Mesenchymal stem cell (in vitro differentiated cells and primary cell): ENCODE measurements around the gene SH3BGRL3.

Experiments used
- DNase-seq: peaks from one replicate; pipeline ENCODE4 v3.0.0-alpha.2; 2013
- H2AFZ ChIP-seq: one replicate; pipeline ENCODE4 v1.6.1; 2013; ENCODE audit warnings: low read depth, mild to moderate bottlenecking, control low read depth, inconsistent platforms, low read length, moderate library complexity
- H2AK5ac ChIP-seq: 2 replicates; pipeline ENCODE4 v1.6.1; 2013; ENCODE audit warnings: low read length, moderate library complexity, mild to moderate bottlenecking, inconsistent platforms; ENCODE audit not compliant: severe bottlenecking
- H2BK120ac ChIP-seq: one replicate; pipeline ENCODE4 v1.6.1; 2013; ENCODE audit warnings: low read depth, mild to moderate bottlenecking, inconsistent platforms, low read length, moderate library complexity
- H2BK12ac ChIP-seq, 2 experiments: one replicate each; pipeline ENCODE4 v1.6.1; 2013; ENCODE audit warnings: inconsistent platforms in 2 of 2, low read length in 2 of 2, mild to moderate bottlenecking in 2 of 2, moderate library complexity in 2 of 2, control low read depth in 1 of 2
- H2BK15ac ChIP-seq: one replicate; pipeline ENCODE4 v1.6.1; 2013; ENCODE audit warnings: mild to moderate bottlenecking, low read depth, inconsistent platforms; ENCODE audit not compliant: poor library complexity, severe bottlenecking
- H2BK5ac ChIP-seq: 2 replicates; pipeline ENCODE4 v1.6.1; 2013; ENCODE audit warnings: low read depth, mild to moderate bottlenecking, low read length, control low read depth, inconsistent platforms; ENCODE audit not compliant: poor library complexity, severe bottlenecking
- H3K14ac ChIP-seq, 2 experiments: one replicate each; pipeline ENCODE4 v1.6.1; 2013; ENCODE audit warnings: inconsistent platforms in 2 of 2, low read length in 2 of 2, control low read depth in 1 of 2, mild to moderate bottlenecking in 1 of 2, moderate library complexity in 1 of 2
- H3K18ac ChIP-seq, 2 experiments: one replicate each; pipeline ENCODE4 v1.6.1; 2013; ENCODE audit warnings: inconsistent platforms in 2 of 2, low read length in 2 of 2, control low read depth in 1 of 2, low read depth in 1 of 2, mild to moderate bottlenecking in 1 of 2
- H3K23ac ChIP-seq, 2 experiments: one replicate each; pipeline ENCODE4 v1.6.1; 2013; ENCODE audit warnings: inconsistent platforms in 2 of 2, low read length in 2 of 2, mild to moderate bottlenecking in 2 of 2, moderate library complexity in 2 of 2, control low read depth in 1 of 2
- H3K27ac ChIP-seq: 2 replicates; pipeline ENCODE4 v1.5.1; 2013; ENCODE audit warnings: mild to moderate bottlenecking, moderate library complexity, low read length, control low read depth, inconsistent platforms; ENCODE audit not compliant: poor library complexity, severe bottlenecking
- H3K27me3 ChIP-seq, 2 experiments: 2 replicates each; pipeline versions ENCODE4 v1.6.1 to v1.7.0; 2013; ENCODE audit warnings: low read length in 2 of 2, mild to moderate bottlenecking in 2 of 2, moderate library complexity in 2 of 2, control low read depth in 1 of 2, inconsistent platforms in 1 of 2; ENCODE audit not compliant: control insufficient read depth in 1 of 2, insufficient read depth in 1 of 2
- H3K36me3 ChIP-seq, 2 experiments: 2 replicates each; pipeline versions ENCODE4 v1.6.1 to v1.7.0; 2013; ENCODE audit warnings: low read length in 2 of 2, control low read depth in 1 of 2, inconsistent platforms in 1 of 2, low read depth in 1 of 2, mild to moderate bottlenecking in 1 of 2; ENCODE audit not compliant: insufficient read depth in 2 of 2, control insufficient read depth in 1 of 2
- H3K4ac ChIP-seq, 2 experiments: one replicate each; pipeline ENCODE4 v1.6.1; 2013; ENCODE audit warnings: inconsistent platforms in 2 of 2, low read length in 2 of 2, mild to moderate bottlenecking in 2 of 2, moderate library complexity in 2 of 2, control low read depth in 1 of 2, low read depth in 1 of 2
- H3K4me1 ChIP-seq: 2 replicates; pipeline ENCODE4 v1.6.1; 2013; ENCODE audit warnings: low read depth, low read length, control low read depth; ENCODE audit not compliant: control insufficient read depth, insufficient read depth
- H3K4me2 ChIP-seq: 2 replicates; pipeline ENCODE4 v1.6.1; 2013; ENCODE audit warnings: low read length, mild to moderate bottlenecking, inconsistent platforms; ENCODE audit not compliant: poor library complexity, severe bottlenecking
- H3K4me3 ChIP-seq, 2 experiments: 2 replicates each; pipeline versions ENCODE4 v1.5.1 to v1.7.0; 2013; ENCODE audit warnings: low read length in 2 of 2, mild to moderate bottlenecking in 2 of 2, control low read depth in 1 of 2, low read depth in 1 of 2; ENCODE audit not compliant: insufficient read depth in 1 of 2
- H3K79me1 ChIP-seq: replicated peaks from 2 replicates; pipeline ENCODE4 v1.6.1; 2013; ENCODE audit warnings: mild to moderate bottlenecking, control low read depth, low read length, inconsistent platforms; ENCODE audit not compliant: poor library complexity, severe bottlenecking
- H3K9ac ChIP-seq: 2 replicates; pipeline ENCODE4 v1.7.0; 2013; ENCODE audit warnings: mild to moderate bottlenecking, low read length, moderate library complexity
- H3K9me3 ChIP-seq: 2 replicates; pipeline ENCODE4 v1.7.0; 2013; ENCODE audit warnings: mild to moderate bottlenecking, low read length; ENCODE audit not compliant: control insufficient read depth
- H4K8ac ChIP-seq: one replicate; pipeline ENCODE4 v1.6.1; 2013; ENCODE audit warnings: inconsistent platforms, mild to moderate bottlenecking, low read length, moderate library complexity
- H4K91ac ChIP-seq: one replicate; pipeline ENCODE4 v1.6.1; 2013; ENCODE audit warnings: mild to moderate bottlenecking, low read length, inconsistent platforms
- WGBS: methylation state at CpG from one replicate; pipeline ENCODE4 v1.1.7; 2013; ENCODE audit warnings: mixed read lengths; 5-methylcytosine and 5-hydroxymethylcytosine counted together

The SH3BGRL3 gene

GRCh38 chr1:26277719-26278118 lies 2.2 kb upstream of the SH3BGRL3 start:
- Histone ChIP-seq H3K9ac (peak overlapping the region; percentile 84), H4K91ac (no peak overlapping the region), H3K4me1 (peaks cover 39% of the 10 kb centered on the region), H3K36me3 (peaks cover 29 to 30% of the 10 kb centered on the region in 2 experiments), H3K4ac (peak overlapping the region; percentile 25 to 26), H2BK12ac (peak overlapping the region; percentile 14 to 37), H3K4me2 (no peak overlapping the region), H3K9me3 (no peaks in the 10 kb centered on the region), H3K27ac (no peak overlapping the region), H2AK5ac (peak overlapping the region; percentile 34), H2BK120ac (no peak overlapping the region), H4K8ac (no peak overlapping the region), H3K4me3 (no peak overlapping the region), H2AFZ (no peak overlapping the region), H3K18ac (peak overlapping the region; percentile 13 to 53), H3K23ac (no peak overlapping the region), H2BK15ac (peak overlapping the region; percentile 26), H3K27me3 (no peaks in the 10 kb centered on the region), H3K79me1 (peaks cover 13% of the 10 kb centered on the region), H2BK5ac (no peak overlapping the region), H3K14ac (no peak overlapping the region)
- DNase-seq, result no peak
- 78% methylated on average over 1 of the region's 1 CpG for WGBS

GRCh38 chr1:26278303-26278702 lies 1.6 kb upstream of the SH3BGRL3 start:
- Histone ChIP-seq H2BK12ac (no peak overlapping the region), H3K18ac (no peak overlapping the region), H3K4me2 (no peak overlapping the region), H3K23ac (no peak overlapping the region), H3K27ac (no peak overlapping the region), H3K79me1 (peaks cover 14% of the 10 kb centered on the region), H4K91ac (no peak overlapping the region), H2BK120ac (no peak overlapping the region), H2BK15ac (no peak overlapping the region), H3K9ac (peak overlapping the region; percentile 84), H3K4me1 (peaks cover 43% of the 10 kb centered on the region), H2AFZ (no peak overlapping the region), H4K8ac (no peak overlapping the region), H2AK5ac (no peak overlapping the region), H3K4me3 (no peak overlapping the region), H2BK5ac (no peak overlapping the region), H3K36me3 (peaks cover 28 to 34% of the 10 kb centered on the region in 2 experiments), H3K9me3 (no peaks in the 10 kb centered on the region), H3K4ac (no peak overlapping the region), H3K14ac (no peak overlapping the region), H3K27me3 (no peaks in the 10 kb centered on the region)
- 25% methylated on average over 2 of the region's 4 CpGs for WGBS
- peak; percentile 83 for DNase-seq

GRCh38 chr1:26278724-26279455 lies 996 bp upstream of the SH3BGRL3 start:
- peak overlapping the region; percentile 84 for H3K9ac ChIP-seq
- H3K23ac ChIP-seq, result no peak overlapping the region

GRCh38 chr1:26280333-26281042 lies 602 bp downstream of the SH3BGRL3 start:
- WGBS, result 23% methylated on average over 17 of the region's 20 CpGs

More at GRCh38 chr1:26278724-26279455, 996 bp upstream of the SH3BGRL3 start:
- peak overlapping the region; percentile 77 for H3K4me2 ChIP-seq
- no peak overlapping the region for H2AFZ ChIP-seq
- no peak overlapping the region for H2BK120ac ChIP-seq
- WGBS, result 83% methylated on average over 7 of the region's 9 CpGs
- H3K79me1 ChIP-seq, result peaks cover 17% of the 10 kb centered on the region
- H3K4me3 ChIP-seq, result peak overlapping the region in 1 of 2 experiments; percentile 92
- H4K8ac ChIP-seq, result peak overlapping the region; percentile 83
- H2BK5ac ChIP-seq, result no peak overlapping the region
- peak; percentile 89 for DNase-seq
- H3K4me1 ChIP-seq, result peaks cover 43% of the 10 kb centered on the region
- peaks cover 28 to 36% of the 10 kb centered on the region in 2 experiments for H3K36me3 ChIP-seq
- H3K27me3 ChIP-seq, result no peaks in the 10 kb centered on the region
- peak overlapping the region; percentile 69 for H2AK5ac ChIP-seq
- H3K18ac ChIP-seq, result peak overlapping the region; percentile 72 to 90
- H3K27ac ChIP-seq, result peak overlapping the region; percentile 71
- H4K91ac ChIP-seq, result peak overlapping the region; percentile 45
- peak overlapping the region; percentile 71 to 90 for H3K4ac ChIP-seq
- peak overlapping the region; percentile 62 to 64 for H2BK12ac ChIP-seq
- H3K9me3 ChIP-seq, result no peaks in the 10 kb centered on the region
- H2BK15ac ChIP-seq, result no peak overlapping the region
- H3K14ac ChIP-seq, result peak overlapping the region in 1 of 2 experiments; percentile 50

More at GRCh38 chr1:26280333-26281042, 602 bp downstream of the SH3BGRL3 start:
- Histone ChIP-seq H3K4me2 (peak overlapping the region; percentile 70), H3K9ac (peak overlapping the region; percentile 84), H3K27me3 (no peaks in the 10 kb centered on the region), H3K14ac (peak overlapping the region in 1 of 2 experiments; percentile 98), H3K4ac (peak overlapping the region; percentile 95 to 96), H3K36me3 (peaks cover 34 to 43% of the 10 kb centered on the region in 2 experiments), H3K9me3 (no peaks in the 10 kb centered on the region), H3K79me1 (peaks cover 21% of the 10 kb centered on the region), H2AFZ (no peak overlapping the region), H3K4me3 (peak overlapping the region; percentile 83 to 92), H2BK5ac (peak overlapping the region; percentile 22), H2BK15ac (no peak overlapping the region), H2BK120ac (peak overlapping the region; percentile 85), H4K91ac (peak overlapping the region; percentile 83), H3K27ac (peak overlapping the region; percentile 15), H4K8ac (peak overlapping the region; percentile 89), H2BK12ac (peak overlapping the region in 1 of 2 experiments; percentile 45), H3K4me1 (peaks cover 54% of the 10 kb centered on the region), H3K18ac (peak overlapping the region; percentile 92 to 97), H2AK5ac (no peak overlapping the region), H3K23ac (peak overlapping the region in 1 of 2 experiments; percentile 94)
- DNase-seq, result peak; percentile 62
